ENCODE results near the gene TMEM72.

TMEM72 gene

DNA sequence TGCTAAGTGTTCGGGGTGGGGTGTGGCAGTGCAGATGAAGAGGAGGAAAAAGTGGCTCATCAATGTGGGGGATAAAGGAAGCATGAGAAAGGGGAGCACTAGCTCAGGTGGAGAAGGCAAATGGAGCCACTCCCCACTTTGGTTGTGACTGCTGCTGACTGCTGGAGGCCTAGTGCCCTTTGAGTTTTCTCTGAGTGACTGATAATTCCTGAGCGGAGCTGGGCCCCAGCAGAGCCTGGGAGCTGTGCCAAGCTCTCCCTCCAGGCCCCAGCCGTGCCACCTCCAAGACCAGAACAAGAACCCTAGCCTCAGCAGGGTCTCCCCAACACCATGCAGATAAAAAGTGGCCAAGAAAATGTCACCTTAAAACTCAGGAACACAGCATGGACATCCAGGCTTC lies 38.8 kb downstream of the TMEM72 start:
- no peaks in the 10 kb centered on the region for H3K9me2 ChIP-seq (replicated peaks; ENCODE audit: insufficient read depth, low read length)
- no peak overlapping the region for H3K4me2 ChIP-seq (ENCODE audit: low read depth, low read length, poor library complexity, severe bottlenecking)
- TF ChIP-seq CTCF (IDR thresholded peaks at IDR 0.05; ENCODE audit: insufficient read depth, low read length, poor library complexity, severe bottlenecking) (no peak), EZH2phosphoT487 (conservative IDR thresholded peaks at IDR 0.05; ENCODE audit: low read length) (no peak)
- H3K9me3 ChIP-seq (ENCODE audit: insufficient read depth, low read length): no peaks in the 10 kb centered on the region
- H3F3A ChIP-seq (ENCODE audit: insufficient read depth): no peaks in the 10 kb centered on the region
- H3K9ac ChIP-seq (ENCODE audit: low read length): no peak overlapping the region
- H3K27me3 ChIP-seq (ENCODE audit: low read length): no peaks in the 10 kb centered on the region
- no peaks in the 10 kb centered on the region for H4K20me1 ChIP-seq (ENCODE audit: low read depth, low read length)
- no peak overlapping the region for H2AFZ ChIP-seq (ENCODE audit: low read depth, low read length, severe bottlenecking)
- H3K79me2 ChIP-seq (ENCODE audit: insufficient read depth, low read length): no peaks in the 10 kb centered on the region
- no peak overlapping the region for H3K27ac ChIP-seq (ENCODE audit: low read depth, low read length)
- no peaks in the 10 kb centered on the region for H3K36me3 ChIP-seq (ENCODE audit: low read length)
- no peak overlapping the region for H3K4me3 ChIP-seq (ENCODE audit: insufficient read depth, low read length, poor library complexity, severe bottlenecking)

GRCh38 chr10:44950326-44951225 lies 39.4 kb downstream of the TMEM72 start:
- Histone ChIP-seq H3K9me2 (replicated peaks; ENCODE audit: insufficient read depth, low read length) (no peaks in the 10 kb centered on the region), H3F3A (ENCODE audit: insufficient read depth) (no peaks in the 10 kb centered on the region), H3K36me3 (ENCODE audit: low read length) (no peaks in the 10 kb centered on the region), H2AFZ (ENCODE audit: low read depth, low read length, severe bottlenecking) (no peak overlapping the region), H3K4me3 (ENCODE audit: insufficient read depth, low read length, poor library complexity, severe bottlenecking) (no peak overlapping the region), H3K4me2 (ENCODE audit: low read depth, low read length, poor library complexity, severe bottlenecking) (no peak overlapping the region), H3K79me2 (ENCODE audit: insufficient read depth, low read length) (no peaks in the 10 kb centered on the region), H3K27me3 (ENCODE audit: low read length) (no peaks in the 10 kb centered on the region), H3K9me3 (ENCODE audit: insufficient read depth, low read length) (no peaks in the 10 kb centered on the region), H3K9ac (ENCODE audit: low read length) (no peak overlapping the region), H4K20me1 (ENCODE audit: low read depth, low read length) (no peaks in the 10 kb centered on the region), H3K27ac (ENCODE audit: low read depth, low read length) (no peak overlapping the region)
- no peak for TF ChIP-seq CTCF (IDR thresholded peaks at IDR 0.05; ENCODE audit: insufficient read depth, low read length, poor library complexity, severe bottlenecking)
- TF ChIP-seq EZH2phosphoT487 (conservative IDR thresholded peaks at IDR 0.05; ENCODE audit: low read length): no peak

GRCh38 chr10:44951576-44952226 lies 40.6 kb downstream of the TMEM72 start:
- no peaks in the 10 kb centered on the region for H3K79me2 ChIP-seq (ENCODE audit: insufficient read depth, low read length)
- TF ChIP-seq EZH2phosphoT487 (conservative IDR thresholded peaks at IDR 0.05; ENCODE audit: low read length) (no peak), CTCF (IDR thresholded peaks at IDR 0.05; ENCODE audit: insufficient read depth, low read length, poor library complexity, severe bottlenecking) (no peak)
- no peak overlapping the region for H3K4me2 ChIP-seq (ENCODE audit: low read depth, low read length, poor library complexity, severe bottlenecking)
- H3K9me3 ChIP-seq (ENCODE audit: insufficient read depth, low read length): no peaks in the 10 kb centered on the region
- H3K9me2 ChIP-seq (replicated peaks; ENCODE audit: insufficient read depth, low read length): no peaks in the 10 kb centered on the region
- no peak overlapping the region for H3K4me3 ChIP-seq (ENCODE audit: insufficient read depth, low read length, poor library complexity, severe bottlenecking)
- H4K20me1 ChIP-seq (ENCODE audit: low read depth, low read length): no peaks in the 10 kb centered on the region
- H3K36me3 ChIP-seq (ENCODE audit: low read length): no peaks in the 10 kb centered on the region
- H3K27me3 ChIP-seq (ENCODE audit: low read length): no peaks in the 10 kb centered on the region
- H3K27ac ChIP-seq (ENCODE audit: low read depth, low read length): no peak overlapping the region
- H3K9ac ChIP-seq (ENCODE audit: low read length): no peak overlapping the region
- H2AFZ ChIP-seq (ENCODE audit: low read depth, low read length, severe bottlenecking): no peak overlapping the region
- H3F3A ChIP-seq (ENCODE audit: insufficient read depth): no peaks in the 10 kb centered on the region

Data from SU-DHL-6 (cell line).